Type B pancreatic cell (in vitro differentiated cells): ENCODE results near the gene TMEM190. TPM values are rescaled to one million over a fixed set of nuclear protein-coding genes. Genes with fewer than 3 reads are reported as not detected.

Experiments
- DNase-seq: peaks from one replicate; pipeline ENCODE4 v3.0.0; 2021; ENCODE audit warnings: mixed read lengths; ENCODE audit not compliant: unreplicated experiment; ENCODE audit errors: extremely low spot score
- H3K27ac Mint-ChIP-seq: 2 replicates; pipeline ENCODE4 v1.8.0; 2021; ENCODE audit warnings: mild to moderate bottlenecking, mixed read lengths
- H3K27me3 Mint-ChIP-seq: 2 replicates; pipeline ENCODE4 v1.8.0; 2021; ENCODE audit warnings: mixed read lengths
- H3K36me3 Mint-ChIP-seq: 2 replicates; pipeline ENCODE4 v1.8.0; 2021; ENCODE audit warnings: mixed read lengths
- H3K4me1 Mint-ChIP-seq: one replicate; pipeline ENCODE4 v1.8.0; 2021; ENCODE audit warnings: mixed read lengths; ENCODE audit not compliant: unreplicated experiment
- H3K4me3 Mint-ChIP-seq: 2 replicates; pipeline ENCODE4 v1.8.0; 2021; ENCODE audit warnings: mild to moderate bottlenecking, mixed read lengths
- H3K9me3 Mint-ChIP-seq: 2 replicates; pipeline ENCODE4 v1.8.0; 2021; ENCODE audit warnings: mixed read lengths
- CTCF ChIP-seq: fragments of 200-600 bp; sonication (generic); conservative IDR thresholded peaks from 2 replicates; pipeline ENCODE4 v1.5.0; 2021; ENCODE audit warnings: antibody characterized with exemption, mild to moderate bottlenecking
- total RNA-seq: library from RNA; stranded (reverse); gene quantifications from 2 replicates; pipeline ENCODE4 v1.2.1, GENCODE V29; 2021; ENCODE audit warnings: low replicate concordance

TMEM190 gene
- total RNA-seq, 1 donor from 2014 or later: 2.8 TPM

DNA sequence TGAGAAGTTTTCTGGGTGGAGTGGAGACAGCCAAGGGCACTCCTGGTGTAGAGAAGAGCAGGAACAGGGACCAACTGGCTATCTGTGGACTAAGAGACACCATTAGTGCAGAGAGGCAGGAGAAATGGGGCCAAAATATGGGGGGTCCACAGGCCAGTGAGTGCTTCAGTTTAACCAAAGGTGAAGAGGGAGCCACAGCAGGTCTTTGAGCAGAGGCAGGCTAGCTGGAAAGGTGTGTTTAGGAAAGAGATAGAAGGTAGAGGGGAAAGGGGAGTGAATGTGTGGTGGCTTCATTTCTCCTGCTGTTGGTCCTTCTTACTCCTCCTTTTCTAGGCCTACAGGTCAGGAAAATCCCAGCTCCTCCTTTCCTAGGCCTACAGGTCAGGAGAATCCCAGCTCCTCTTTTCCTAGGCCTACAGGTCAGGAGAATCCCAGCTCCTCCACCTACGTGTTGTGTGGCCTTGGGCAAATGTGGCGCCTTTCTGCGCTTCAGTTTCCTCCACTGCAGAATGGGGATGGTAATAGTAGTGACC lies 6.0 kb downstream of the TMEM190 start:
- no peak for TF ChIP-seq CTCF
- H3K9me3 Mint-ChIP-seq: peaks cover 6% of the 10 kb centered on the region
- peak overlapping the region; percentile 85 for H3K4me3 Mint-ChIP-seq
- H3K27ac Mint-ChIP-seq: peak overlapping the region; percentile 40
- no peak for DNase-seq
- H3K27me3 Mint-ChIP-seq: peaks cover 17% of the 10 kb centered on the region
- peaks cover 17% of the 10 kb centered on the region for H3K4me1 Mint-ChIP-seq
- peaks cover 16% of the 10 kb centered on the region for H3K36me3 Mint-ChIP-seq

DNA sequence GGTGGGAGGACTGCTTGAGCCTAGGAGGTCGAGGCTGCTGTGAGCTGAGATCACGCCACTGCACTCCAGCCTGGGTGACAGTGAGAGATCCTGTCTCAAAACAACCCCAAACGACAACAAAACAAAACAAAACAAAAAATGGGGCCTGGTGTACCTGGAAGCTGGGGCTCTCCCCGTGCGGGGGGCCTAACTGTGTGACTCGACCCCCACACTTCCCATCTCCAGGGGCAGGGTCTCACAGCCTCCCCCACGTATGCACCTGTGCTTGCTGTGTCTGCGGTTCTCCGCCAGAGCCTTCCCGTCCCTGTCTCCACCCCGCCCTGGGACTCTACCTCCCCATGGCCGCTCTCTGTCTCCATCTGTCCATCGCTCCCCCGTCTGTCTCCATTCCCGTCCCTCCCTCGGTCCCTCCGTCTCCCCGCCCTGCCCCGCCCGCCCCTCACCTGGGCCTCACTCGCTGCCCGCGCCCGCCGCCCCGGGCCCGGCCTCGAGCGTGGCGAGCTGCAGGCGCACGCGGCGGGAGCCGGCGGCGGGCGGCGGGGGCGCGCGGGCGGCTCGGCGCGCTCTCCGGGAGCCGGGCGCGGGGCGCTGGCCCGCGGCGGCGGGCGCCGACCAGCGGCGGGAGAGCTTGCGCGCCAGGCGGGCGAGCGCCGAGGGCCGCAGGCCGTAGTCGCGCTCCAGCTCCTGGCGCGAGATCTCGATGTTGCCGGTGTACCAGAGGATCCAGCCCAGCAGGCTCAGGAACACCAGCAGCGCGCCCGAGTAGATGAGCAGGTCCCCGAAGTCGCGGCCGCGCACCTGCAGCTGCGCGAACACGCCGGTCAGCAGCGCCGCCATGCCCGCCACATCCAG lies 6.9 kb downstream of the TMEM190 start:
- TF ChIP-seq CTCF: peak; percentile 25
- no peak for DNase-seq
- Mint-ChIP-seq H3K4me3 (peak overlapping the region; percentile 85), H3K36me3 (peaks cover 16% of the 10 kb centered on the region), H3K9me3 (peaks cover 6% of the 10 kb centered on the region), H3K27ac (peak overlapping the region; percentile 40), H3K27me3 (peaks cover 14% of the 10 kb centered on the region), H3K4me1 (peaks cover 18% of the 10 kb centered on the region)

GRCh38 chr19:55384131-55384919 lies 7.7 kb downstream of the TMEM190 start, which contains the start of gene TMEM238:
Gene TMEM238, minus strand, starts transcription at chr19:55384292. Its CDS starts 33 bp downstream, at chr19:55384259.
- peaks cover 10% of the 10 kb centered on the region for H3K27me3 Mint-ChIP-seq
- peaks cover 16% of the 10 kb centered on the region for H3K36me3 Mint-ChIP-seq
- TF ChIP-seq CTCF: no peak
- H3K4me3 Mint-ChIP-seq: peak within 1 kb of the TSS; percentile 100
- H3K27ac Mint-ChIP-seq: peak within 1 kb of the TSS; percentile 99
- DNase-seq: no peak
- H3K4me1 Mint-ChIP-seq: peaks cover 18% of the 10 kb centered on the region
- H3K9me3 Mint-ChIP-seq: peaks cover 6% of the 10 kb centered on the region

DNA sequence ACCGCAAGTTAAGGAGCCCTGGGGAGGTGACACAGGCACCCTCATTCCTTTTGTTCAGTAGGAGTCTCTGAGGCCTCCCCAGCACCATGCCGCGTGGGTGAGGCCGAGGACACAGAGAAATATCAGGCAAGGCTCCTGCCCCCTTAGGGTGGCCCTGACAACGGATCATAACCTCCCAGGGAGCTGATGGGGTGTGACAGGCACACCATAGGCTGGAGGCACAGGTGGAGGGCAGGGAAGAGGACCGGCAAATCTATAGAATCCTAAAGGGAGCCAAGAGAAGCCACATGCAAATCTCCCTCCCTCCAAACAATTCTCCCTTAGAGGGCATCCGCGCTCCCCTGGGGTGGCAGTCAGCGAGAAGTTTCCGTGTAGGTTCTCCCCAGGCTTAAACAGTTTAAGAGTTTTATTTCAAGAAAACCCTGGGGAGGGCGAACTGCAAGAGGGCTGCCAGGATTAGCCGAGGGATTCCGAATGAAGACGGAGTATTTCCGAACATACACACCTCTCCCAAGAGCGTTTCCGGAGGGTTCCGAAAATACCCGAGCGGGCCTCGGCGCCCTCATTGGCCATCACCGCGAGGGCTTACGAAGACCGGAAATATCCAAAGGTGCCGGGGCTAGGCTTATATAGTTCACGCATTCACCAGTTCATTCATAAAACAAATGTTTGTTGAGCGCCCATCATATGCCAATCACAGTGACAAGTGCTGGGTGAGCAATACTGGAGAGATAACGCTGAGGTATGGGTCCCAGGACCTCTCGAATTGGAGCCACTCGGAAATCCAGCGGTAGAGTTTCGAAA lies 8.5 kb downstream of the TMEM190 start:
- Mint-ChIP-seq H3K9me3 (peaks cover 6% of the 10 kb centered on the region), H3K36me3 (peaks cover 16% of the 10 kb centered on the region), H3K4me3 (peak overlapping the region; percentile 100), H3K27me3 (peaks cover 7% of the 10 kb centered on the region), H3K27ac (peak overlapping the region; percentile 99), H3K4me1 (peaks cover 24% of the 10 kb centered on the region)
- DNase-seq: peak; percentile 92
- TF ChIP-seq CTCF: no peak
